SW 1271 (cell line): ENCODE results near the gene MFSD11.
A peak's percentile ranks its signal among the peaks of the same experiment; 100 is the strongest.
"Not testable (repeated sequence)": the region's sequence is repeated elsewhere in the genome, so short reads cannot be mapped to it uniquely, and the experiment has no call there.

Experiments used
- DNase-seq, 2 experiments: peaks; one replicate each; lab custom pipeline; 2025; lab: John Stamatoyannopoulos, UW

Gene MFSD11

GRCh38 chr17:76709077-76709950, 28.6 kb upstream of the MFSD11 start:
- DNase-seq = peak in 1 of 2 experiments; percentile 40

- DNase-seq = not testable (repeated sequence)
These were observed 27.7 kb upstream of the MFSD11 start for GRCh38 chr17:76709951-76710862.

- peak in 1 of 2 experiments; percentile 38 for DNase-seq
These were observed 26.9 kb upstream of the MFSD11 start, which contains the start of gene MXRA7 for GRCh38 chr17:76710863-76711611. Gene MXRA7 (minus strand): TSS chr17:76710965. CDS start chr17:76710946, 19 bp downstream.

DNA sequence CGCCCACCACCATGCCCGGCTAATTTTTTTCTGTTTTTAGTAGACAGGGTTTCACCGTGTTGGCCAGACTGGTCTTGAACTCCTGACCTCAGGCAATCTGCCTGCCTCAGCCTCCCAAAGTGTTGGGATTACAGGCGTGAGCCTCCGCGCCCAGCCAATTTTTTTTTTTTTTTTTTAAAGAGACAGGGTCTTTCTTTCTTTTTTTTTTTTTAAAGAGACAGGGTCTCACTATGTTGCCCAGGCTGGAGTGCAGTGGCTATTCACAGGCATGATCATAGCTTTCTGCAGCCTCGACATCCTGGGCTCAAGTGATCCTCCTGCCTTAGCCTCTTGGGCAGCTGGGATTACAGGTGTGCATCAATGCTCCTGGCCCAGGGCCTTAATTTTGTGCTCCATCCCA, 25.6 kb upstream of the MFSD11 start:
- not testable (repeated sequence) for DNase-seq

DNA sequence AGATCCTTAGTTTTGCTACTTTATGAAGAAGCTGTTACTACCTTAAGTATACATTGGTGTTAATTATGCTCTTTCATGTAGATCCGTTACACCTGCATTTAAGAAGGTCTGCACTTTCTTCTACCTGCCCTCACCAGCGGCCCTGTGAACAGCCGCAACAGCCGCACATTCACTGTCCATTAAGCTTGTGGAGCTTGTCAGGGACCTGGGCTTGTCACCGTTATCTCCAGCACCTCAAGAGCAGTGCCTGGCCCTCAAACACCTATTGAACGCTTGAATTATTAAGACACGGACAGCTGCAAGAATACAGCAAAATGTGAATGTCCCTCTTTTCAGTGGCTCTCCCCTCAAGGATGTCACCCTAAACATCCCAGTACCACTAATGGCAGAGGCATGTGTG, 24.2 kb upstream of the MFSD11 start:
- no peak for DNase-seq

GRCh38 chr17:76714336-76714735, 23.6 kb upstream of the MFSD11 start:
- DNase-seq = no peak

GRCh38 chr17:76714822-76715495, 23.0 kb upstream of the MFSD11 start:
- DNase-seq = peak in 1 of 2 experiments; percentile 52

DNA sequence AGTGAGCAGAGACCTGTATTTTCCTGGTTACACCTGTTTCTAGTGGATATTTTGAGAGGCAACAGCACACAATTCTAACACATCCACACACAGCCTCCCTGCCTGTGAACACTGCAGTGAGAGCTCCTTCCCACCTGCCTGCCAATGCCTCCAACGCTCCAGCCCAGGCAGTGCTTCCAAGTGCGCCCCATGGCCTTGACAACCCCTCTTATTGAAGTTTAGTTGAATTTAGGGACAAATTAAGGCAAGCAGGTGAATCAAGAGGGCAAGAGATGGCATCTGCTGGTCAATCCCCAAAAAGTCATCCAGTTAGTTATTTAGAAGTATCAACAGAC, 22.5 kb upstream of the MFSD11 start:
- DNase-seq = no peak

- peak in 1 of 2 experiments; percentile 58 for DNase-seq
These were observed 21.6 kb upstream of the MFSD11 start for GRCh38 chr17:76716146-76716838.

GRCh38 chr17:76716839-76717215, 21.1 kb upstream of the MFSD11 start:
- peak in 1 of 2 experiments; percentile 21 for DNase-seq

- no peak for DNase-seq
These were observed 19.4 kb upstream of the MFSD11 start for GRCh38 chr17:76718516-76718915.

DNA sequence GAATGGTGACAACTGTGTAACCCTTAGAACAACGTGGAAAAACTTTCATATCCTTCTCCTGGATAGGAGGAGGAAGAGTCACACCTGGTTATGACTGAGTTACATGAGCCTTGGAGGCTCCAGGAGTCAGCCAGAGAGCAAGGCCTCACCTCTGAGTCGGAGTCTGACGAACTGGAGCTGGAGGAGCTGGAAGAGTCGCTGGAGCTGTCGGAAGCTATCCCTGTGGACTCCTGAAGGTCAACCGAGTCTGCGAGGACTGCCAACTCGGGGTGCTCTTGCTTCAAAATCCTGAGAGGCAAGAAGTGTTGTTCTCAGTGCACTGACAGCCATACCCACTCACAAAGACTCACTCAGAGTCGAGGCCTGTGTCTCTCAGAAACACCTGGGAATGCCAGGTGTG, 17.7 kb upstream of the MFSD11 start:
- no peak for DNase-seq

GRCh38 chr17:76720941-76721340, 17.0 kb upstream of the MFSD11 start:
- DNase-seq = no peak

GRCh38 chr17:76721463-76721862, 16.5 kb upstream of the MFSD11 start:
- no peak for DNase-seq

- DNase-seq = no peak
These were observed 15.6 kb upstream of the MFSD11 start for GRCh38 chr17:76722279-76722678.

DNA sequence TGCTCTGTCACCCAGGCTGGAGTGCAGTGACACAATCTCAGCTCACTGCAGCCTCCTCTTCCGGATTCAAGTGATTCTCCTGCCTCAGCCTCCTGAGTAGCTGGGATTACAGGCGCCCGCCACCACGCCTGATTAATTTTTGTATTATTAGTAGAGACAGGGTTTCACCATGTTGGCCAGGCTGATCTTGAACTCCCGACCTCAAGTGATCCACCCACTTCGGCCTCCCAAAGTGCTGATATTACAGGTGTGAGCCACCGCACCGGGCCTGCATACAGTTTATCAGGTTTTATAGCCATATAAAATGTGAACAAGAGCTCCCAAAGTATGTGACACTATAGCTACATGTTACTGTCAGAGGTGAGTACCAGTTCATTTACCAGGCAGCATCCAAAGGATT, 14.9 kb upstream of the MFSD11 start:
- DNase-seq = not testable (repeated sequence)

GRCh38 chr17:76723812-76724211, 14.1 kb upstream of the MFSD11 start:
- no peak for DNase-seq

DNA sequence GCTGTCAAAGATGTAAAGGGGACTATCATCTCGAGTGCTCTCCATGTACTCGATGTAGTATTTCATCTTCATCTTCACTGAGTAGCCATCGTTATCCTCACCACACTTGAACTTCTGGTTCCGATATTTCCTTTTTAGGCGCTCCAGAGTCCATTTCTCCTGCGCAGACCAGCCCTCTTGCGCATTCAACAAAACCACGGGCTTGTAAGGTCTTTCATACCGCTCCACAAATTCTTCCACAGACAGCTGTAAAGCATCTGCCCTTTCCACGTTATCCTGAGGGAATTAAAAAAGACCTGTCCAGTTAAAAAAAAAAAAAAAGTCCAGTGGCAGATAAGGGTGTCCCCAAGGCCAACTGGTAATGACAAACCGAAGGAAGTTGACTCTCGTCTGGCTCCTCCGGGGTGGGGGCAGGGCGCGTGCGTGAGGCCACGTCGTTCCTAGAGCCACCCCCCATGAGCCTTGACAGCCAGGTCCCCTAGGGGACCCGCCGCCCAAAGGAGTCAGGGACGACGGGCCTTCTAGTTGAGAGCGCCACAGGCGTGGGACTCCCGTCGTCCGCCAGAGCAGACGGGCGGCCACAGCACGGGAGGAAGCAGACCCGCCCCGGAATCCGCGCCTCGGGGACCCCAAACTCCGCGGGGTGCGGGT, 12.2 kb upstream of the MFSD11 start:
- peak in 1 of 2 experiments; percentile 51 for DNase-seq

DNA sequence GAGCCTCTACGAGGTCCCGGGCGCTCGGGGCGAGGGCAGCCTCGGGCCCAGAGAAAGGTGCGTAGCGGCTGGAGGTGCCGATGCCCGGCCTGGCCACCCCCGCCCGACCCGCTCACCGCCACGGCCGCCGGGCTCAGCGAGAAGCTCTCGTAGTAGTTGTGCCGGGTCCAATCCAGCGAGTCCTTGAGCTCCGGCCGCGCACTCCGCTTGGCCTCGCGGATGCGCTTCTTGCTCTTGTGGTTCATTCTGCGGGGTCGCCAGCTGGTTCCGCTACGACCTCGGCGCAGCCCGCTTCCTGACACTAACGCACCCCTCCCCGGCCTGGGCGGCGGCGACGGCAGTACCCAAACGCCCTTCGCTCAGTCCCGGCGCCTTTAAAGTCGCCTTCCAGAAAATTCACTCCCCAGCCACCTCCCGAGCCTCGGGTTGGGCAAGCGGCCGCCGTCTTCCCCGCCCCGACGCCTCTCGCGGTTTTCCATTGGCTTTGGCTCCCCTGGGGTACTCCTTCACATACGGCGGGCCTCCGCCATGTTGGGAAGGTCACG, 11.6 kb upstream of the MFSD11 start, which contains the start of gene JMJD6:
TSS of gene JMJD6 (minus strand) at position 376 of the 545 bp plus-strand sequence. CDS start at position 245, 131 bp downstream.
- DNase-seq = peak; percentile 82 to 95
